HFF-Myc (cell line): Measurements from ENCODE around the gene THAP2.

Experiments
- DNase-seq: peaks from one replicate; pipeline ENCODE4 v3.0.0-alpha.2; 2011; ENCODE audit warnings: low read depth; ENCODE audit errors: extremely low read depth
- H3K4me3 ChIP-seq: replicated peaks from 2 replicates; pipeline ENCODE4 v1.5.1; 2011; ENCODE audit warnings: low read depth, mild to moderate bottlenecking, control low read depth, low read length
- TF ChIP-seq, protein P1 (sequence below): IDR thresholded peaks from 2 replicates; pipeline ENCODE4 v1.5.1; 2012; ENCODE audit warnings: mild to moderate bottlenecking, low read depth, low read length, control low read depth; ENCODE audit errors: missing control alignments

Gene THAP2

GRCh38 chr12:71636704-71637115, 27.4 kb upstream of the THAP2 start:
- H3K4me3 ChIP-seq, result no peak overlapping the region
- DNase-seq, result peak; percentile 53
- TF ChIP-seq, protein P1, sequence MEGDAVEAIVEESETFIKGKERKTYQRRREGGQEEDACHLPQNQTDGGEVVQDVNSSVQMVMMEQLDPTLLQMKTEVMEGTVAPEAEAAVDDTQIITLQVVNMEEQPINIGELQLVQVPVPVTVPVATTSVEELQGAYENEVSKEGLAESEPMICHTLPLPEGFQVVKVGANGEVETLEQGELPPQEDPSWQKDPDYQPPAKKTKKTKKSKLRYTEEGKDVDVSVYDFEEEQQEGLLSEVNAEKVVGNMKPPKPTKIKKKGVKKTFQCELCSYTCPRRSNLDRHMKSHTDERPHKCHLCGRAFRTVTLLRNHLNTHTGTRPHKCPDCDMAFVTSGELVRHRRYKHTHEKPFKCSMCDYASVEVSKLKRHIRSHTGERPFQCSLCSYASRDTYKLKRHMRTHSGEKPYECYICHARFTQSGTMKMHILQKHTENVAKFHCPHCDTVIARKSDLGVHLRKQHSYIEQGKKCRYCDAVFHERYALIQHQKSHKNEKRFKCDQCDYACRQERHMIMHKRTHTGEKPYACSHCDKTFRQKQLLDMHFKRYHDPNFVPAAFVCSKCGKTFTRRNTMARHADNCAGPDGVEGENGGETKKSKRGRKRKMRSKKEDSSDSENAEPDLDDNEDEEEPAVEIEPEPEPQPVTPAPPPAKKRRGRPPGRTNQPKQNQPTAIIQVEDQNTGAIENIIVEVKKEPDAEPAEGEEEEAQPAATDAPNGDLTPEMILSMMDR, result peak; percentile 76

DNA sequence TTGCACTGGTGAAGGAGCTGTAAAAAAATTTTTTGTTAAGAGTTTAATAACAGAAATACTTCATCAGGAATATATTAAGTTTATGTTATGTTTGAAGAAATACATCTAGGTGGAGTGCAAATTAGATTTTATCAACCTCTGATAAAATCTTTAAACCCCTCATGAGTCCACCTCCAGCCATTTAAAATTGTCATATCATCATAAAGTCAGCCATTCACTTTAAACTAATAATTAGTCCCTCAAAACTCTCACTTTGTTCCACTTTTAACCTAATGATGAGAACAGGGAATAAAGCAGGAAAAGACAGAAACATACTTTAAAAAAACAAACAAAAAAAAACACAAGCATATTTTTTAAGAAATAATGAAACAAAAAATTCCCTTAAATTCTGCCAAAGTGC, 25.6 kb upstream of the THAP2 start:
- no peak for DNase-seq
- H3K4me3 ChIP-seq, result no peak overlapping the region
- TF ChIP-seq, protein P1, result no peak

GRCh38 chr12:71639341-71639760, 24.8 kb upstream of the THAP2 start:
- no peak overlapping the region for H3K4me3 ChIP-seq
- DNase-seq, result peak; percentile 10
- TF ChIP-seq, protein P1, result peak; percentile 17

- TF ChIP-seq, protein P1, result no peak
- no peak overlapping the region for H3K4me3 ChIP-seq
- DNase-seq, result no peak
Observed at GRCh38 chr12:71640316-71640715, 23.8 kb upstream of the THAP2 start.

DNA sequence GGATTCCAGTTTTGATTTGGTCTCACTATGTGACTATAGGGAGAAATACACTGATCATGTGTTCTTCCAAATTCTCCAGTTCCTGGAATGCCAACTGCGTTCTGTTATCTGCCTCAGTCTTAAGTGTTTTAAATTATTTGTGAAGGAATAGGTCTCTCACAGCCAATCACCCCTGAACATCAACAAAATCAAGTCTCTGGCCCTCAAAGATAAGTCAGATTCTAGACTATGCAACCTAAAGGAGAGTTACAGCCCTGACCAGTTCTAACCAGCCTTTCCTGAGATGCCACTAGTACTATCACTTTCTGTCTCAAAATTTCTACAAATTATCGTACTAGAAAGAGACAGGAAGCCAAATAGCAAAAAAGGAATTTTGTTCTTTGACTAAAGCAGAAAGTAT, 22.7 kb upstream of the THAP2 start:
- H3K4me3 ChIP-seq, result no peak overlapping the region
- DNase-seq, result no peak
- TF ChIP-seq, protein P1, result no peak

GRCh38 chr12:71642264-71642663, 21.8 kb upstream of the THAP2 start:
- TF ChIP-seq, protein P1, result no peak
- H3K4me3 ChIP-seq, result no peak overlapping the region
- no peak for DNase-seq

GRCh38 chr12:71645268-71645667, 18.8 kb upstream of the THAP2 start:
- no peak for DNase-seq
- no peak overlapping the region for H3K4me3 ChIP-seq
- TF ChIP-seq, protein P1, result no peak
